Measurements from ENCODE around the gene YIPF3.

DNA sequence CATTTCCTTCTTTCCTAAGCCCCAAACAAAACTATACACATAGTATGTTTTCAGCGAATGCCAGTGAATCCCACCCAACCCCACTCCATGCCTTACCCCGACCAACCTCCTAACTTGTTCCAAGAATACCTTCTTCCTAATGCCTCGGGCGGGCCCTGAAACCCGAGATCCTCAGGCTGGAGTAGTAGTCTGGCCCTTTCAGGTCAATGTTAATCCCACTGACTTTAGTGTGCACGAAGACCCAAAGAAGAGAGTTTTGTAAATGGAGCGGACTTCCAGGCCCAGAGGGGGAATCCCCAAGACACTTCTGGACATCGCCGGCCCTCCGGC, 394 bp downstream of the YIPF3 start:
- TF ChIP-seq, protein P1, sequence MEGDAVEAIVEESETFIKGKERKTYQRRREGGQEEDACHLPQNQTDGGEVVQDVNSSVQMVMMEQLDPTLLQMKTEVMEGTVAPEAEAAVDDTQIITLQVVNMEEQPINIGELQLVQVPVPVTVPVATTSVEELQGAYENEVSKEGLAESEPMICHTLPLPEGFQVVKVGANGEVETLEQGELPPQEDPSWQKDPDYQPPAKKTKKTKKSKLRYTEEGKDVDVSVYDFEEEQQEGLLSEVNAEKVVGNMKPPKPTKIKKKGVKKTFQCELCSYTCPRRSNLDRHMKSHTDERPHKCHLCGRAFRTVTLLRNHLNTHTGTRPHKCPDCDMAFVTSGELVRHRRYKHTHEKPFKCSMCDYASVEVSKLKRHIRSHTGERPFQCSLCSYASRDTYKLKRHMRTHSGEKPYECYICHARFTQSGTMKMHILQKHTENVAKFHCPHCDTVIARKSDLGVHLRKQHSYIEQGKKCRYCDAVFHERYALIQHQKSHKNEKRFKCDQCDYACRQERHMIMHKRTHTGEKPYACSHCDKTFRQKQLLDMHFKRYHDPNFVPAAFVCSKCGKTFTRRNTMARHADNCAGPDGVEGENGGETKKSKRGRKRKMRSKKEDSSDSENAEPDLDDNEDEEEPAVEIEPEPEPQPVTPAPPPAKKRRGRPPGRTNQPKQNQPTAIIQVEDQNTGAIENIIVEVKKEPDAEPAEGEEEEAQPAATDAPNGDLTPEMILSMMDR (IDR thresholded peaks at IDR 0.05 in 4 of 5, conservative IDR thresholded peaks at IDR 0.05 in 1 of 5) = no peak
- TF ChIP-seq POLR2A (IDR thresholded peaks at IDR 0.05) = no peak

Measured in gastrocnemius medialis (tissue), 4 donors.